ENCODE results near the gene GPD1L. TPM values are rescaled to one million over a fixed set of nuclear protein-coding genes. Genes with fewer than 3 reads are reported as not detected.

GPD1L gene
- polyA plus RNA-seq, 5 donors, result 32.2 to 44.8 (median 40.7) TPM

DNA sequence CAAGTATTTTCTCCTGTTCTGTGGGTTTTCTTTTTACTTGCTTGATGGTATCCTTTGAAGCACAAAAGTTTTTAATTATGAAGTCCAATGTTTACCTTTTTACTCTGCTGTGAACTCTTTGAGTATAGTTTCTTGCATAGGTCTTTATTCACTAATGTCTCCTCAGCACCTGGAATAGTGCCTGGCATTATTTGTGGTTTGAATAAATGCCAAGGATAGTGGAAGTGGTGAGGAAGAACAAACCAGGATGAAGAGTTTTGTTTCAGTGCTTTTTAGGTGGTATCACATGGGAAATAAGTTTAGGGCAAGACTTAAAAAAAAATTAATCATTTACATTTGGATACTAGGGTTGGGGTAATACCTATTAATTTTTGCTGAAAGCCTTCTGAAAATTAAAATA lies 25.7 kb downstream of the GPD1L start:
- DNase-seq, result no peak

DNA sequence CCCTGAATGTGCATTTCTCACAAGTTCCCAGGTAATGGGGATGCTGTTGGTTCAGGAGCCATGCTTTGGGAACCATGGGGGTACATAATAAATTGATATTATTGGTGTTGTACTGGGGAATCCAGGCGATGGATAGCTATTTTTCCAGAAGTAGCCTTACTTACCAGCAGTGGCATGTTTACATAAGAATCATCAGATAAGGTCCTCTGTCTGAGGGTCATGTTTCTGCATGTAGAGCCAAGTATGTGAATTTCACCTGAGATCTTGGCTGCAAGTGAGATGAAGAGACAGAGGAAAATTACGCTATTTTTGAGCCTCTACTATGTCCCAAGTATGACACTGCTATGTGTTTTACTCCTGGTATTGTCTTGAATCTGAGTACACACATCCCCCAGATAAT lies 26.3 kb downstream of the GPD1L start:
- DNase-seq, result no peak

DNA sequence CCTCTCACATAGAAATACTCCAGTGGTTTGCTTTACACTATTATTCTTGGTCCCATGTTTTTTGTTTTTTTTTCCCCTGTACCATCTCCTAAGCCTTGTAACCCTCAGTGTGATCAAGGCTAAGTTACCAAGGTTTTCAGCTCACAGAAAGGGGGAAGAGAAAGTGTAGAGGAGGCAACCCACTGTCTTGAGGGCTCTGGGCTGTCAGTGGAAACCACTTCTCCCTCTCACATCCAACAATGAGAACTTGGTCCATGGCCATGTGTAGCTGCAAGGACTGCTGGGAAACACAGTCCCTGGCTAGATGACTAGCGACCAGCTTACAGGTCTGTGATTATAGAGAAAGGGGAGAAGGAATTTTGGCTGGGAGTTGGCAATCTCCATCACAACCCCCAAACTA lies 30.3 kb downstream of the GPD1L start:
- no peak for DNase-seq

DNA sequence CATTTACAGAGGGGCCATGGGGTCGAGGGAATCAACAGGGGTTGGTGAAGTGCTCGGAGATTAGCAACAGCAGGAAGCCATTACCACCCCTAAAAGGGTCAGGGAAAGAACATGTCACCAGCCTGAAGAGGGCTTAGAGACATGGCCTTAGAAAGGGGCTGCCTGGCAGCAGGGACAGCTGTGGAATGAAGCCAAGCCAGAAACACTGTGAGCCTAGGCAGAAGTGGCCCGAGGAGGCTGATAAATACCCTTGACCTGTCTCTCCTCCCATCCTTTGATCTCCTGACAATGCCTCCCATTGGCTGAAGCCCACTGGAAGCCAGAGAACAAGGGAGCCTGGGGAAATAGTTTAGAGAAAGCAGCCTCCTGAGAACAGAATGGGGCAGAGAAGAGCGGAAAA lies 31.4 kb downstream of the GPD1L start:
- DNase-seq, result no peak

DNA sequence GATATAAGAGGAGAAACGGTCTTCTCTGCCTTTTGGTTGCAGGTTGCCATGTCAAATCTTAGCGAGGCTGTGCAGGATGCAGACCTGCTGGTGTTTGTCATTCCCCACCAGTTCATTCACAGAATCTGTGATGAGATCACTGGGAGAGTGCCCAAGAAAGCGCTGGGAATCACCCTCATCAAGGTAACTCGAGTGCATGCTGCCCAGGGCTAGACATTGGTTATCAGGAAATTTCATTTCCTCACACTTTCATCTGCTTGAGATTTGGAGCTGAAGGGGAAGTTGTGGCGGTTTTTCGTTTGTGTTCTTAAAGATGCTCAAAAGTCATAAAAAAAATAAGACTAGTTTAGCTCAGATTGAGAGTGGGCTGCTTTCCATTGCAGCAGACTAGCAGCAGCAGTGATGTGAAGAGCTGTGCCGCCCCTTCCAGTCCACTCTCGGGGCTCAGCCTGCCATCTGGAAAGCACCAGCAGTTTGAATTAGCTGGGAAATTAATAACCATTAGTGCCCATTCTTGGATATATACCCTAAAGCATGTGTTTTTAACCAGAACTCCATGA lies 32.2 kb downstream of the GPD1L start:
- DNase-seq, result no peak

DNA sequence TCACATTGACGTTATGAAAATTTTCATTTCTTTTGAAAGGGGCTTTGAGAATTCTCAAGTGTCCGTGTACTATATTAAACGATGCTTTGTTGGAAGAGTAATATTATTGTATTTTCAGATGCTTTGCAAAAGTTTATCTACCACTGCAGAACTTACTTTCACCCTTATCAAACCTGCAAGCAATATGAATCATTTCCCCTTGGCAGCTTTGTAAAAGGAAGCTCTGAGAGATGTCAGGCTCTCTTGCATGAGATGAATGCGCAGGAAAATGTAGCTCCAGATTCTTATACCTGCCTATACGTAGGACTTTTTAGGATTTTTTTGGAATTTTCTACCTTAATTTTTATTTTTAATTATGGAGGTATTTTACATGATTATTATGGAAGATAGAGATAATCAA lies 34.5 kb downstream of the GPD1L start:
- no peak for DNase-seq

DNA sequence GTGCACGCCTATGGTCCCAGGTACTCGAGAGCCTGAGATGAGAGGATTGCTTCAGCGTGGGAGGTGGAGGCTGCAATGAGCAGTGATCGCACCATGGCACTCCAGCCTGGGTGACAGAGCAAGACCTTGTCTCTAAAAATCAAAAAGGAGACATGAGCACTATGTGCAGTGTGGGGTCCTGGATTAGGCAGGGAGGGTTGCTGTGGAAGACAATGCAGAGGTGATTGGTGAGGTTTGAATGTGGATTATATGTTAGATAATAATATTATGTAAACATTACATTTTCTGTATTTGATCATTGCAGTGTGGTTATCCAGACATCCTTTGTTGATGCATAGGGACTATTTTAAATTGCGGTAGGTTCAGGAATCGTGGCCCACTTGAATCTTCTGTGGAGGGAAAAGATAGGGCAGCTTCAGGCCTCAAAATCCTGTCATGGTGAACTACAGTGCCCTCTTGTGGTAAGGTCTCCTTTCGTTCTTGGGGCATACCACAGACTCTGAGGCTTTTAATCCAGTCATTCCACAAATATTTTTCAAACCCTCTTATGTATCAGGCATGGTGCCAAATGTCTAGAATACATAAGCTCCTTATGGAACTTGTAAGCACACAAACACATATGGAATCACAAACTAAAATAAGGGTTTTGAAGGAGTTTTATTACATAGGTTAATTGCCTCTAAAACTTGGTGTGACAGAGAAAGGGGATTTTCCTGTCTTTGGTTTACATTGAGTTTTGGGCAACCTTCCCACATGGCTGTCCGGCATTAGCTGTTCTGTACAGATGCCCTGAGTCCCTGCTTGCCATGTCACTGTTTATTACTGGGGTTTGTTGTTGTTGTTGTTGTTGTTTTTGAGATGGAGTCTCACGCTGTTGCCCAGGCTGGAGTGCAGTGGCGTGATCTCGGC lies 37.7 kb downstream of the GPD1L start:
- DNase-seq, result peak; percentile 72 to 81

DNA sequence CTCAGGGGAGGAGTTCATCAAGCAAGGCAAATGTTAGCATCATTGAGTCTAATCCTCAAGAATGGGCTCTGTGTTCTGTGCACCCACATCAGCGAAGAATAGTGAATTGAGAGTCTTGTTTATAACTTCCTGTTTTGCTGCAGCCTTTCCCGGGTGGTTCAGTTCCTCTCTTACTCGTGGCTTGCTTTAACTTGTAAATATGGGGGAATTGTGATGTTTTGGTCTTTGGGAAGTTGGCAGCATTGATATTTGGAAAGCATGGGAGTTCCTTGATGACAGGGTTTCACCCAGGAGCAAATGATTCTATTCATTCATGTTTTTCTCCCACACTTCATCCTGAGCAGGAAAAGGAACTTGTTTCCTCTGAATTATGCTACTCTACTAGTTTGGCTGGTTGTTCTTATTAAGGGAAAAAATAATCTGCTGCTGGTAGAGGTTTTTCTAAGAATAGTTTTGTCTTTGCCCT lies 40.4 kb downstream of the GPD1L start:
- DNase-seq, result no peak

DNA sequence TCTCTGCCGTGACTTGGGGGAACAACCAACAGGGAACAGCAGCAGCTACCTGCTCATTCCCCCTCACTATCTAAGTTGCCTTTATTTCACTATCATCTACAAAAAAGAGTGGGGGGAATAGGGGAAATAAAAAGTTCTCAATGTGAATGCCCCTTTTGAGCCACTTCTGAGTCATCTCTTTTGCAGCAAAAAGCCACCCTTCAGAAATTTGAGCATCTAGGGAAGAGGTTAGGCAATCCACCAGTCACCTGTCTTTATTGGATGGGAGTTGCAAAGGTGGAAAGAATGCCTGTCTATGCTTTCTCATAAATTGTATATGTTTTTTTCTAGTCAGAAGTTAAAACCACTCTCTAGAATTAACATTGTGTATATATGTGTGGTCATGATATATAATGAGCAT lies 41.1 kb downstream of the GPD1L start:
- no peak for DNase-seq

DNA sequence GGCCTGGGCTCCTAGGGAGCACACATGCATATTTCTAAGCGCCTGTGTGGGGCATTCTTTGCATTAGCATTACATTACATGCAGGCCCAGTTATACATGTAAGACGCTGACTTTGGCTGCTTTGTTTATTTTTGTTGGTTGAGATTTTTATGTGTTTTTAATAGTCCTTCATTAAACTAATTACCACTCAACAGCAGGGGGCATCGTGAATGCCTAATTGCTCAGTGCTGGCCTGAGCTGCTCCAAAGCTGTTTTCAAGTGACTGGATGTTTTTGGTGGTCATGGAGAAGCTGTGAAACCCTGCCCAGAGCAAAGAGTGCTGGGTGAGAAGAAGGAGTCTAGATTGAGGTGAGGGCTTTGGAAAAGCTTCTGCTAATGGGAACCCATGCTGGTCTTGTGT lies 41.5 kb downstream of the GPD1L start:
- DNase-seq, result no peak

DNA sequence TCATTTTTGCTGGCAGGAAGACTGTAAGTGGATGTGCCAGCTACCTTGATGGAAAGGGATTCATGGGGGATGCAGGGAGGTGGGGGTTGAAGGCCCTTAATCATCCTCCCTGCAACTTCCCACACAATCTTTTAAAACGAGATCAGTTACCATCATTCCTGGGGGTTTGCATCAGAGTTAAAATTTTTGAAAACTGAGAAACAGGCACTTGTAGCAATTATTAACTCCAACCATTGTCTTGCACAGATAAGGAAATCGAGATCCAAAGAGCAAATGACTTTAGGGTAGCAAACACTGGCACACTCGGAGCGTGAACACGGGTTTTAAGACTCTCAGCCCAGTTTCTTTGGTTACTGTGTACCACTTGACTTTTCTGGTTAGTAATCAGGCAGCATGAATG lies 41.9 kb downstream of the GPD1L start:
- DNase-seq, result no peak

DNA sequence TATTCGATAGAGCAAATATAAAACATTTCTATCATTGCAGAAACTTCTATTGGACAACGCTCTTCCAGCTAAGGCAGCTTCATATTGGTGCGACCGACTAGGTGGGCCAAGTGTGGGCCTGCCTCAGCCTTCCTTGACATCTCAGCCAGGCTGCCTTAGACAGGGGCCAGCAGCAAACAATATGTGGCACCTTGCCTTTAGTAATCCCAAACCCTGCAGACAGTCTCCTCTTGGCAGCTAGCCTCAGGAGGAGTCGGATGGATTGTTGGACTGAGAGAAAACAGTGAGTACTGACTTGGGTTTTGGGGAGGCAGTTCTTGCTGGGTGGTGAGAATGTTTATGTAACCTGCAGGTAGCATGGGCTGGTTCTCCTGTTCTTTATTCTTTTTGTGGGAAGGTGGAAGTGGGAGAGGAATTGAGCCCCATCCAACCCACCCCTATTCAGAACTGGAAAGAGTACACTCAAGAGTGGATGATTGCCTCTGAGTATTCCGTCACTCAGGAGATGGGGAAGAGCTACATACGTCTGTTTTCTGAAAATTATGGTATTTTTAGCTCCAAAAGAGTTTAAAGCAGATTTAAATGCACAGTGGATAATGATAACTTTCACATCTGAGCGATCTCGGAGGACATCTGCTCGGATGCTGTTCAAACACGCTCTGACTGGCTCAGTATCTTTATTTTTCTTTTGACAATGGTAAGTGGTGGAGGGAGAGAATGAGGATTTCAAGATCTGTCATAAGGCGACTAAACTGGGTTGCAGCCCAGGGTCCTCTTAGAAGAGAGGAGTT lies 47.2 kb downstream of the GPD1L start:
- no peak for DNase-seq

DNA sequence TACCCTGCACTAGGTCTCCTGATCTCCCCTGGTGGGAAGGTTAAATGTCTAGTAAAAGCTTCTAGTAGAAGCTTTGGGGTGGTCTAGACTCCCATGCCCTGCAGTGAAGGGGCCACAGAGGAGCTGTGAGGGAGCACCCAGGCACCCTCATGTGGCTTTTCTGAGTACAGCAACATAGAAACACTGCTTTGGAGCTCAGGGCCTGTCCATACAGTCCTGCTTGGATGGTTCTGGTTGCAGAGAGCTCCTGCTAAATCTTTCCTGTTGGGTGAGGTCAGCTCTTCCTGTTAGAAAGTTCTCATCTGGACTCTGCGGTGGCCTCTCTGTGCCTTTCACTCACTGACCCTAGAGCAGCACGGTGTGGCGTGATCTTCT lies 47.8 kb downstream of the GPD1L start:
- no peak for DNase-seq

DNA sequence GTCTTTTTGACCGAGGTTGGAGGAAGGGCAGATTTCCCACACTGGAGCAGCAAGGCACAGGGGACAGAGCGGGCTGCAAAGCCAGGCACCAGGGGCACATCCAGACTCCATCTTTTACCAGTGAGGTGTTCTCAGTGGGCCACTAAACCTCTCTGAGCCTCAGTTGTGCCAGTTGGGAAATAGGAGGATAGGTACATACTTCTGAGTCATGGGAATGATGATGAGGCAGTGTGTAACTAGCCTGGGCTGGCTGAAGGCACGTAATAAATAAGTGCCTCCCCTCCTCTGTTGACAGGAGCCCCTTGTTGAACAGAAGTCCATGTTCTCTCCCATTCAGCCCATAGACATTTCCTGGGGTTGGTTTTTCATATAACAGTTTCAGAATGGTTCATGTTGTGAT lies 48.7 kb downstream of the GPD1L start:
- DNase-seq, result no peak

DNA sequence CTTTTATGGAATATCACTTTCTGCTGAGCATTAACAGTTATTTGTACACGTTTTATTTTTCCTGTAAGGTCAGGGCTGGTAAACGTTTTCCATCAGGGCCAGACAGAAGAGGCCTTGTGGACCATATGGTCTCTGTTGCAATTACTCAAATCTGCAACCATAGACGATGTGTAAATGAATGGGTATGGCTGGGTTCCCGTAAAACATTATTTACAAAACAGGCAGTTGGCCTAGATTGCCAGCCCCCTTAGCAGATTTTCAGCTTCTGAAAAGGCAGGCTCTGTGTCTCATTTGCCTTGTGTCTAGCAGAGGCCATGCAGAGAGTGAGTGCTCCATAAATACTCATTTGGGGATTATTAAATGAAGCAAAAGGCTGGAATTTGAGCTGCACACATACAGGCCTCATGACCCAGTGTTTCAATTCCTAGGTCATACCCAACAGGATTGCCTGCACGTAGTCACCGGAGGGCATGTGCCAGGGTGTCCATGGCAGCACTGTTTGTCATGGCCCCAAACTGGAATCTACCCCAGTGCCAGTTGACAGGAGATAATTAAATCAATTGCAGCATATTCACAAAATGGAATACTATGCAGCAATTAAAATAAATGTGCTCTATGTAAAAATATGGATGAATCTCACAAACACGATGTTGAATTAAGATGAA lies 51.3 kb downstream of the GPD1L start:
- DNase-seq, result peak in 1 of 2 donors; percentile 70

DNA sequence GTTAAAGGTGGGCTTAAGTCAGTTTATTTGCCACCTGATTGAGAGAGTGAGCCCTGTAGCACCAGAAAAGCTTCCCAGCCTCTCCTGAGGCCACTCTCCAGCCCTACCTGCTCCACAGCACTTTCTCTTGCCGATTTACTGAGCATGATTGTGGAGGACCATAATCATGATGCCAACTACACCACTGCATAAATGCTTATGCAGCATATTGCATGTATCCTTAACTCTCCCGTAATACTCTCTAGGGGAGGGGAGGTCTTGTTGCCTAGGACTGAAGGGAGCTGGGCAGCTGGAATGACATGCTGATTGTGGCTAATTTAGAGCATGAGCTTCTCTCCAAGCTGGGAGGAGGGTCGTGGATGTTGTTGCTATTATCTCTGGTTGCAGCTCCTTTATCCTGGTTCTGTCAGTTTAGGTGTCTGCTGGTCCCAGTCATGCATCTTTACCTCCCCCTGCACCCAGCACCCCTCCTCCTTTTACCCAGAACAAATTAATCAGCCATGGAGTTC lies 54.3 kb downstream of the GPD1L start:
- DNase-seq, result no peak

DNA sequence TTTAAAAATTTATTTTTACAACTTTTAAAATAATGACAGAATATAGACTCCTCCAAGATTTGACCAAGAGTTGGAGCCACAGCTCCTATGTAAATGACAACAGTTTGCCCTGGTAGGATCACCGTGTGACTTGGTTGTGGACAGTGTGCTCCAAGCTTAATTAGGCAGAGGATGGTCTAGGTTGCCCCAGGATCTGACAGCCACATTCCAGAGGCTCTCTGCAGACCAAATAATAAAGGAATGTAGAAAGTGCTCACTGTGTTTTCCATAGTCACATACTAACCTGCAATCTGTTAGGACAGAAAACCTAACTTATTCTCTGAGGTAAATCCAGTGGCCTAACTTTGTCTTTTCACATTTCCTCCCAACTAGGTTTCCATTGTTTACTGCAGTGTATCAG lies 59.0 kb downstream of the GPD1L start:
- no peak for DNase-seq

DNA sequence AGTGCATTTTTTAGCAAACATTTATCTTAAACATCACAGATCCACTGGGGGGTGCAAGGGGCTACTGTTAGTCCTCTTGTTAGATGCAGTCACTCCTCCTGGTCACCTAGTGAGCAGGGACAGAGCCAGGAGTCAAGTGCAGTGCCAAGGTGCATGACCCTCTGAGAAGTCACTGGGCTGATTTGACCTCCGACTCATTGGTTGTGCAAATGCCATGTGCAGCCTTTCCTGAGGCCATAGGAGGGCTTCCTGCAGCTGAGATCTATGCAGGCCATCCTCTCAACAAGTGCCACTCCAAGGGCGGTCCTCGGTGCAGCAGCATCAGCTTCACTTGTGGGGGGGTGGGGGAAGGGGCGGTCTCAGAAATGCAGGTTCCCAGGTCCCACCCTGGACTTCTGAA lies 60.2 kb downstream of the GPD1L start:
- DNase-seq, result no peak

DNA sequence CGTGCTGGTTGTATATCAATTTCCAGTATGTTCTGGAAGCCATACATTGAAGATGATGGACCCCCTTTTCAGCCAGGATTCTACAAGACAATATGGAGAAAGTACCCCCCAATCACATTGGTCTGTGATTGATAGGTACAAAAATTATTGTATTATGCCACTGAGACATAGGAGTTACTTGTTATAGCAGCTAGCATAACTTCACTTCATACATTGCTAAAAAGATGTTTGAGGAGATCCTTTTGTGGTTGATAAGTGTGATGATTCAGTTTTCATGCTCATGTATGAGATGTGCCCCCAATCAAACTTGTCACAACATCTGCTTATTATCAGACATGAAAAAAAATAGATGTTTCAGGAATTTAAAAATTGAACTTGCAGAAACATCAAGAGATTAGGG lies 66.0 kb downstream of the GPD1L start:
- DNase-seq, result no peak

DNA sequence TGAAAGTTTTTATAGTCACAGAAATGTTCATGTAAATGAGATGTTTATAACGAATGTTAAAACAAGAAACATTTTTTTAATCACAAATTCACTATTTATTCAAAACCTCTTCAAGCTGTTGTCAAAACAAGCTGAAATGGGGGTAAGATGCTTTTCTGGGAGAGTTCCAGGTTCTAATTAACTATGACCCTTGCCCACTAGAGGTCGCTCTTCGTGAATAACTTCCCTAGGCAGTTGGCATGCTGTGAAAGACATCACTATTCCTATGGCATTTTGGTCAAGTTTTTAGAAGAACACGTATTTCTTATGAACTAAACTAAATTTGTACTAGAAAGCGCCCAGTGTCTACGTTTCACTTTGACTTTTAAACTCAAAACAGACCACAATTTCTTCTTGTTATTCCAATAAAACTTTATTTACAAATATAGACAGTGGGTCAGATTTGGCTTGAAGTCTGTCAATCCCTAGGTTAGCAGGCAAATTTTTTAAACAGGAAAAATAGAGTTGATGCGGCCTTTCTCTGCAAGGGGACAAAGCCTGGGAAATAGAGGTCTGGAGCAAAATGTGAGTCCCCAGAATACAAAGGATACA lies 69.3 kb downstream of the GPD1L start:
- peak in 1 of 2 donors; percentile 20 for DNase-seq

DNA sequence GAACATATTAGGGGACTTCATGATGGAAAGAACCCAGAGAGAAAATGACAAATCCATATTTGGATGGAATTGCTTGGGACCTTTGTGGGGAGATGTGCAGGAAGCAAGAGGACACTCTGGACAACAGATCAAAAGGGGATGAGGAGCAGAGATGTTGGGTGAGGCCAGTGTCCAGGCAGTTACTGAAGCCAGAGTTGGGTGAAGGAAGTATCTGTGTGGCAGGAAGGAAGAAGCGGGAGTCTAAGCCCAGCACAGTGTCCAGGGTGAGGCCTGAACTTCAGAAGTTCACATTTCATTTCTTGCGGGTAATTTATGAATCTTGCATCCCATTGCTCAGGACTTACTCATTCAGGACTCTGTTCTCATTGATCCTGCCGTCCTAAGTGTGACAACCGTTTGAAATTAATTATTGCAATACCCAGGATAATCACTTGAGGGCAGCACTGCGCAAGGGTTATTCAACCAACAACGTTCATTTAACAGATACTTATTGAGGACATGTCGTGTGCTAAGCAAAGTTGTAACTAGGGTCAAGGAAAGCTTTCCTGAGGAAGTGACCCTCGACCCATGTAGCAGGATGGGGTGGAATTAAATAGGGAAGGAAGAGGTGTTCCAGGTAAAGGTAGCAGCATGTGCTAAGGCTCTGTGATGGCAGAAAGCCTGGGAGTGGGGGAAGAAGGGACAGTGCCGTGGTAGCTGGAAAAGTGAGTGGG lies 70.7 kb downstream of the GPD1L start:
- DNase-seq, result peak in 1 of 2 donors; percentile 22
